Brain pericyte (primary cell): ENCODE data around the gene SPSB4.
"Not testable (repeated sequence)": the region's sequence is repeated elsewhere in the genome, so short reads cannot be mapped to it uniquely, and the experiment has no call there.

Source experiments
- DNase-seq: peaks from one replicate; pipeline ENCODE4 v3.0.0-alpha.2; 2012; ENCODE audit warnings: low read depth, low spot score

Gene SPSB4

GRCh38 chr3:141050576-141051442, at the start of gene SPSB4:
TSS of gene SPSB4 (plus strand) at chr3:141051347. CDS start at chr3:141066105, 14,758 bp downstream.
- no peak for DNase-seq

- DNase-seq = no peak
Measured at GRCh38 chr3:141006344-141006743, 44.8 kb upstream of the SPSB4 start.

DNA sequence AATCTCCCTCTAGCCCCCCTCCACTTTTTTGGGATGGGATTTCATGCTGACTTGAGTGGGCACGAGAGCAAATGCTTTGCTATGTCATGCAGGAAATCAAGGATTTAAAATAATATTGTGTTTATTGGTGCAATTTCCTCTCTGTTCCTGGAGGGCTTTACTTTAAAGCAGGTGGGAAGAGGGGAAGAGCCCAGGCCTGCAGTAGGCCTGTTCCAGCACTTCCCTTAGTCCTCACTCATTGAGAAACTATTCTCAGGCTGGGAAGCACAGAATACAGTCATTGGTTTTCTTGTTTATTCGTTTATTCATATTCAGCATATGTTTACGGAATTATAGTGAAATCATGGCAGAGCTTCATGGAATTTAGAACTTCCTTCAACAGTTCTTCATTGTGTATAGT, 41.7 kb upstream of the SPSB4 start:
- DNase-seq = no peak

DNA sequence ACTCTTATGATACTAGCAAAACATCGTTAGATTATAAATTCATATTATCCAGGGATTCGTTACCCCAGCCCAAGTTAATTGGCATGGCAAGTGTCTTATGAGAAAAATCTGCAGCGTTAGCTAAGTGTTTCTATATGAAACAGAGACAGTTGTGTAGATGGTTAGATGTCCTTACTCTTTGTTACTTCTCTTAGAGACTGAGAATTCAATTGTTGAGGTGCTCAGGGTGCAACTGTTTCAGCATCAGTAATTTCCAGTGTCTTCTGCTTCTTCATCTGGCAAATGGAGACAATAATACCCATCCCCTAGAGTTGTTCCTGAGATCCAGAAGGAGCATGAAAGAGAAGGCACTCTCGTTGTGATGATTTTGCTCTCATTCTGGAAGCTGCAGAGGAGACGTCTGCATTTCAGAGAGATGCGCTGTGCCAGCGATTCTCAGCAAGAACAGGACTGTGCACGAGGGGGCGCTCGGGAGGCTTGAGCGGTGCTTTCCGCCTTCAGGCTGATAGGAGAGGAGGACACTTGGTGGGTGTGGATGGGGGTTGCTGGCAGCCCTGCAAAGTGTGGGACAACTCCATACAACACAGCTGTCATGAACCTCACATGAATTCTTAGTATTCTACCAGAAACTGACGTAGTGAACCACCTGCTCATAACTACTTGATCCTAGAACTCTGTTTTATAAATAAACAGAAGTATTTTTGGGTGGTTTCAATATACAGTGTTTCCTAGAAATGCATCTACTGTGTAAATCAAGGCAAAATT, 39.7 kb upstream of the SPSB4 start:
- no peak for DNase-seq

DNA sequence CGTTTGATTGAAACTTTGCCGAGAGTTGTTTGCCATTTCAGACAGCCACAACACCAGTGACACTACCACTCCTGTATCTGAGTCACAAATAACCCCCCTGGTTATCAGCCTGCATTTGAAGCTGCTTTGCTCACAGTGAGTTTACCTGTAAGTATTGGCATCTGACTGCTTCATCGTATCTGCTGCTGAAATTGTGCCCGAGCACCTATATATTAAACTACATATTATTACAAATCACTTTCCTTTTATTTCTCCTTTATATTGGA, 39.2 kb upstream of the SPSB4 start:
- no peak for DNase-seq

DNA sequence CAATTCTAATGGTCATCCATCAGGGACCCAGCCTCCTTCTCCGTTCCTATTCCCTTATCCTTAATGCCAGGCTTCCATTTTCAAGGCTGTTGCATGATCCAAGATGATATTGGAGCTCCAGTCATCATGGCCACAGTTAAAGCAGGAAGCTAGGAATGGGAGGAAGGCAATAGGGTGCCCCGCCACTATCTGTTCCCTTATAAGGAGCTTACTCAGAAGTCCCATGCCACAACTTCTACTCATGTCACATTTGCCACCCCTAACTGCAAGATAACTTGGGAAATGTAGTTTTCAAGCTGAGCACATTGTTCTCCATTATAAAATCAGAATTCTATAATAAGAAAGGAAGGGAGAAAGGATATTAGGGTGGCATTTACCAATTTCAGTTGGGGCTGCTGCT, 38.6 kb upstream of the SPSB4 start:
- DNase-seq = no peak

DNA sequence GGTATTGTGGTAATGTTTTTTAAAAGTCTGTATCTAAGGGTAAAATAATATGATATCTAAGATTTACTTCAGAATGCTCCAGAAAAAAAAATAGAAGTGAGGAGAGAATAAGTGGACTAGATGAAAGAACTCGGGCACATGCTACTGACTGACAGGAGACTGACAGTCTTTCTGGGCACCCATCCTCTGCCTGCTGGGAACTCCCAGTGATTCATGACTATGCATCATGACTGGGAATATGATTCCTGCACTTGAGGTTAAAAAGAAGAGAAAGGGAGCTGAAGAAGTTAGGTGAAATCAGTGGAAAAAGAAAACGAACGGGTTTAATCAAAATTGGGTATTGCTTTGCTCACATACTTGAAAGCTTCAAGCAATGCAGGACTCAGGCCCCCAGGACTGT, 35.7 kb upstream of the SPSB4 start:
- no peak for DNase-seq

DNA sequence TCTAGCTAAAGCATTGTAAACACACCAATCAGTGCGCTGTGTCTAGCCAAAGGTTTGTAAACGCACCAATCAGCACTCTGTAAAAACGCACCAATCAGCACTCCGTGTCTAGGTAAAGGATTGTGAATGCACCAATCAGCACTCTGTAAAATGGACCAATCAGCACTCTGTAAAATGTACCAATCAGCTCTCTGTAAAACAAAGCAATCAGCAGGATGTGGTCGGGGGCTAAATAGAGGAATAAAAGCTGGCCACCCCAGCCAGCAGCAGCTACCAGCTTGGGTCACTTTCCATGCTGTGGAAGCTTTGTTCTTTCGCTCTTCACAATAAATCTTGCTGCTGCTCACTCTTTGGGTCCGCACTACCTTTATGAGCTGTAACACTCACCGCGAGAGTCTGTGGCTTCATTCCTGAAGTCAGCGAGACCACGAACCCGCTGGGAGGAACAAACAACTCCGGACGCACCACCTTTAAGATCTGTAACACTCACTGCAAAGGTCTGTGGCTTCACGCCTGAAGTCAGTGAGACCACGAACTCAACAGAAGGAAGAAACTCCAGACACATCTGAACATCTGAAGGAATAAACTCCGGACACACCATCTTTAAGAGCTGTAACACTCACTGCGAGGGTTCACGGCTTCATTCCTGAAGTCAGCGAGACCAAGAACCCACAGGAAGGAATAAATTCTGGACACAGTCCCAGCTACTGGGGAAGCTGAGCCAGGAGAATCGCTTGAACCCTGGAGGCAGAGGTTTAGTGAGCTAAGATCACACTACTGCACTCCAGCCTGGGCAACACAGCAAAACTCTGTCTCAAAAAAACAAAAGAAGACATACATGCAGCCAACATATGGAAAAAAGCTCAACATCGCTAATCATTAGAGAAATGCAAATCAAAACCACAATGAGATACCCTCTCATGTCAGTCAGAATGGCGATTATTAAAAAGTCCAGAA, 33.5 kb upstream of the SPSB4 start:
- DNase-seq = not testable (repeated sequence)

GRCh38 chr3:141019244-141019643, 31.9 kb upstream of the SPSB4 start:
- DNase-seq = no peak

- DNase-seq = no peak
Measured at GRCh38 chr3:141020143-141020830, 30.9 kb upstream of the SPSB4 start.

DNA sequence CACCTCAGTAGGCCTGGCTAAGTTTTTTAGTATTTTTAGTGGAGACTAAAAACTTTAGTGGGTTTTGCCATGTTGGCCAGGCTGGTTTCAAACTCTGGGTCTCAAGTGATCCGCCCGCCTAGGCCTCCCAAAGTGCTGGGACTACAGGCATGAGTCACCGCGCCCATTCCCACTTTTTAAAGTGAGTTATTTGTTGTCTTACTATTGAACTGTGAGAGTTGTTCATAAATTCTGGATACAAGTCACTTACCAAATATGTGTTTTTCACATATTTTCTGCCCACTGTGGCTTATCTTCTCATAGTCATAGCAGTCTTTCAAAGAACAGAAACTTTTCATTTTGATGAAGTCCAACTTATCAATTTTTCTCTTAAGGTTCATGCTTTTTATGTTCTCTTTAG, 29.9 kb upstream of the SPSB4 start:
- DNase-seq = no peak

- no peak for DNase-seq
Measured at GRCh38 chr3:141030296-141030695, 20.9 kb upstream of the SPSB4 start.

GRCh38 chr3:141039589-141039988, 11.6 kb upstream of the SPSB4 start:
- DNase-seq = no peak

DNA sequence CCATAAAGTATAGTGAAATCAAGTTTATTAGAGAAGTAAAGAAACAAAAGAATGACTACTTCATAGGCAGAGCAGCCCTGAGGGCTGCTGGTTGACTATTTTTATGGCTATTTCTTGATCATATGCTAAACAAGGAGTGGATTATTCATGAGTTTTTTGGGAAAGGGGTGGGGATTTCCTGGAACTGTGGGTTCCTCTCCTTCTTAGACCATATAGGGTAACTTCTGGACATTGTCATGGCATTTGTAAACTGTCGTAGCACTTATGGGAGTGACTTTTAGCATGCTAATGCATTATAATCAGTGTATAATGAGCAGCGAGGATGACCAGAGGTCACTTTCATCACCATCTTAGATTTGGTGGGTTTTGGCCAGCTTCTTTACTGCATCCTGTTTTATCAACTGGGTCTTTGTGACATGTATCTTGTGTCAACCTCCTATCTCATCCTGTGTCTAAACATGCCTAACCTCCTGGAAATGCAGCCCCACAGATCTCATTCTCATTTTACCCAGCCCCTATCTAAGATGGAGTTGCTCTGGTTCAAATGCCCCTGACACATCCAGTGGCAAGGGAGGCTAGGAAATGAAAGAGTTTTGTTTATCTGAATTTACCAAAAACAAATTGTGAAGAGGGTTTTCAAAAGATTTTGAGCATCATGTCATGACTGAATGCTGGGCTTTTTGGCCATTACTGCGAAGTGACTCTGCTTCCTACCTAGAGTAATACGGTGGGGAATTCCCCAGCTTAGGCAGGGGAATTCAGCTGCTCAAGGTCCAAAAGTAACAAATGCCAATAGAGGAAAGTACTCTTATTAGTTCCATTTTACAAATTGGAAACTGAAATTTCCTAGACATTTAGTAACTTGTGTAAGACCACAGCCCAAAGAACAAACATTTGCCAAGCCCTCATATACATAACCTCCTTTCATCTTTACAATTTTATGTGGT, 6.2 kb upstream of the SPSB4 start:
- no peak for DNase-seq

DNA sequence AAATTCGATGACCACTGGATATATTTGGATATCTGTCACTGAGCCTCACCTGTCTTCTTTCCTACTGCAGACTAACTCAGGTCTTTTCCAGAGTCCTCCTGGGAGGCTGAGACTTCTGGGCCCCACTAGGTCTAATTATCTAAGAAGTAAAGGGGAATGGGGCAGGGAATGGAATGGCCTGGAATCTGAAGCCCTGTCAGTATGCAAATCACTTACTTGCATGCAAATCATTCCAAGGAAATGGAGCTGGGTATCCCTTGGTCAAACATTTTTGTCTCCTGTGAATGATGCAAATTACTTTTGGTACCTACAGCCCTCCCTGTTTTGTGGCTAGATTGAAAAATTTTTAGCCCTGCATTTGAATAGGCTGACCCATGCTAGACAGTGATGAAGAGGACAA, 5.3 kb upstream of the SPSB4 start:
- DNase-seq = no peak

- DNase-seq = no peak
Measured at GRCh38 chr3:141047168-141047567, 4.0 kb upstream of the SPSB4 start.

- DNase-seq = no peak
Measured at GRCh38 chr3:141049681-141050080, 1.5 kb upstream of the SPSB4 start.

DNA sequence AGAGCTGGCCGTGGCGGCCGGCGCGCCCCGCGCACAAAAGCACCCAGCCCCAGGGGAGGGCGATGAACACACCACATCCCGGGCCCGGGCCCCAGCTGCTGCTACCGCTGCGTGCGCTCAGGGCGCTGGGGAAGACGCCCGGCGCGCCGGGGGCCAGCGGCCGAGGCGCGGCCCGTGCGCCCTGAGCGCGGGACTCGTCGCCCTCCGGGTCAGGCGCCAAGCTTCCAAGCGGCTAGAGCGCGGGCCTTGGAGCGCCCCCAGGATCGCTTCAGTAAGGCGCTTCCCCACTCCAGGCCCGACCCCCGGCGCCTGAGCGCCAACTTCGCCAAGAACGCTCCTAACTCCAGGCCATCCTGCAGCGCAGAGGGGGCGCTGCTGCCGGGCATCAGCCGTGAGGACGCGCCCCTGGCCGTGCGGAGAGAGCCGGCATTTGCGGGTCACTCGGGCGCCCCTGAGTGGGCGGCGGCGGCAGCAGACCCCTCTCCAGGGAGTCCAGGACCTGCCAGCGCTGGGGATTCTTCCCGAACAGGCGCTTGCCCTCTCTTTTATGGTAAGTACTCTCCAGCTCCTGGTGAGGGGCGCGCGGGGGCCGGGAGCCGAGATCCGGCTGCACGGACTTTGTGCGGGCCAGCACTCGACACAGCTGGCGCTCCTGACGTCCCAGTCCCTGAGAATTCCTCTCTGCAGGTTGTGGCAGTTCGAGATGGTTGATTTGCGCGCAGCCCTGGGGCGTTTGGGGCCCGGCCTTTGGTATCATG, 475 bp downstream of the SPSB4 start:
- no peak for DNase-seq

GRCh38 chr3:141052201-141053069, 1.3 kb downstream of the SPSB4 start:
- DNase-seq = no peak
